Superior temporal gyrus (tissue), 1 donor: ENCODE results near the gene GPSM1.
"Not testable (repeated sequence)": the region's sequence is repeated elsewhere in the genome, so short reads cannot be mapped to it uniquely, and the experiment has no call there.

Source experiments
- DNase-seq: peaks from one replicate; pipeline ENCODE4 v3.0.0-alpha.2; 2016; ENCODE audit errors: extremely low spot score

The GPSM1 gene

GRCh38 chr9:136317695-136318094, 9.6 kb upstream of the GPSM1 start:
- DNase-seq = no peak

GRCh38 chr9:136318111-136318775, 9.1 kb upstream of the GPSM1 start:
- no peak for DNase-seq

GRCh38 chr9:136318776-136319241, 8.5 kb upstream of the GPSM1 start:
- no peak for DNase-seq

GRCh38 chr9:136319244-136319643, 8.1 kb upstream of the GPSM1 start:
- not testable (repeated sequence) for DNase-seq

- DNase-seq = not testable (repeated sequence)
These were observed 7.4 kb upstream of the GPSM1 start for GRCh38 chr9:136319955-136320354.

- DNase-seq = not testable (repeated sequence)
These were observed 6.4 kb upstream of the GPSM1 start for GRCh38 chr9:136320972-136321371.

GRCh38 chr9:136321561-136321960, 5.8 kb upstream of the GPSM1 start:
- no peak for DNase-seq

- no peak for DNase-seq
These were observed 4.5 kb upstream of the GPSM1 start for GRCh38 chr9:136322756-136323330.

GRCh38 chr9:136323371-136323789, 4.0 kb upstream of the GPSM1 start:
- DNase-seq = no peak

GRCh38 chr9:136324501-136325300, 2.6 kb upstream of the GPSM1 start:
- DNase-seq = no peak

- DNase-seq = no peak
These were observed 2.0 kb upstream of the GPSM1 start for GRCh38 chr9:136325358-136325757.

GRCh38 chr9:136326061-136326760, 1.1 kb upstream of the GPSM1 start:
- no peak for DNase-seq

- no peak for DNase-seq
These were observed 507 bp upstream of the GPSM1 start for GRCh38 chr9:136326761-136327303.

- no peak for DNase-seq
These were observed 777 bp downstream of the GPSM1 start for GRCh38 chr9:136328011-136328621.

- DNase-seq = peak; percentile 39
These were observed 1.3 kb downstream of the GPSM1 start for GRCh38 chr9:136328622-136329041.

- DNase-seq = no peak
These were observed 1.9 kb downstream of the GPSM1 start for GRCh38 chr9:136329211-136329627.

- DNase-seq = no peak
These were observed 2.5 kb downstream of the GPSM1 start for GRCh38 chr9:136329636-136330405.

- DNase-seq = no peak
These were observed 3.2 kb downstream of the GPSM1 start for GRCh38 chr9:136330406-136330990.

- no peak for DNase-seq
These were observed 3.7 kb downstream of the GPSM1 start for GRCh38 chr9:136331030-136331429.
